SH-SY5Y (cell line): Measurements from ENCODE around the gene STARD7.

Experiments used
- GATA2 ChIP-seq: IDR thresholded peaks from 2 replicates; pipeline ENCODE4 v1.6.1; 2011; ENCODE audit warnings: mild to moderate bottlenecking, low read depth, low read length
- GATA3 ChIP-seq: IDR thresholded peaks from 2 replicates; pipeline ENCODE4 v1.6.1; 2011; ENCODE audit warnings: low read depth, mild to moderate bottlenecking, low read length, moderate library complexity

- TF ChIP-seq GATA2 (no peak), GATA3 (no peak)
Observed at GRCh38 chr2:96250188-96250587, 41.6 kb upstream of the STARD7 start.
